ENCODE measurements around the gene TRIM39. TPM values are rescaled to one million over a fixed set of nuclear protein-coding genes. Genes with fewer than 3 reads are reported as not detected.

TRIM39 gene
- total RNA-seq, 2 donors from 2014 or later = 9.2 to 12.2 TPM

DNA sequence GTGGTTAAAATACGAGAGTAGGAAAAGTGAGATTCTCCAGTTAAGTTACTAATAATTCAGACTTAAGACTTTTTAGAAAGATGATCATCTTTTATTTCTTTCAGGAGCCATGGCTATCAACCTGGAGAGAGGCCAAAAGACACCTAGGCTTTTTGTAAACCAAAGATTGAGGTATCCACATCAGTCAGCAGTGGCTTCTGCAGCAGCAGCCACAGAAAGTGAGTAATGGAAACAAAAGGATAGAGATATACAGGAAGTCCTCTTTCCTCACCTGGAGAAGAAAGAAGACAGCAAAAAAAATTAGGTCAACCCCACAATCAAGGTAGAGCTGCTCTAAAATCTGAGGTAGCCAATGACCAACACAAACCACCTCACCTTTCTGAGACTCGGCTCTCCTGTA lies 22.7 kb upstream of the TRIM39 start:
- Histone ChIP-seq H3K27ac (no peak overlapping the region), H3K4me3 (no peak overlapping the region), H3K9me3 (no peaks in the 10 kb centered on the region), H3K36me3 (no peaks in the 10 kb centered on the region), H3K27me3 (no peaks in the 10 kb centered on the region), H3K4me1 (no peaks in the 10 kb centered on the region)
- no peak for DNase-seq (ENCODE audit: low spot score)
- TF ChIP-seq, protein P1, sequence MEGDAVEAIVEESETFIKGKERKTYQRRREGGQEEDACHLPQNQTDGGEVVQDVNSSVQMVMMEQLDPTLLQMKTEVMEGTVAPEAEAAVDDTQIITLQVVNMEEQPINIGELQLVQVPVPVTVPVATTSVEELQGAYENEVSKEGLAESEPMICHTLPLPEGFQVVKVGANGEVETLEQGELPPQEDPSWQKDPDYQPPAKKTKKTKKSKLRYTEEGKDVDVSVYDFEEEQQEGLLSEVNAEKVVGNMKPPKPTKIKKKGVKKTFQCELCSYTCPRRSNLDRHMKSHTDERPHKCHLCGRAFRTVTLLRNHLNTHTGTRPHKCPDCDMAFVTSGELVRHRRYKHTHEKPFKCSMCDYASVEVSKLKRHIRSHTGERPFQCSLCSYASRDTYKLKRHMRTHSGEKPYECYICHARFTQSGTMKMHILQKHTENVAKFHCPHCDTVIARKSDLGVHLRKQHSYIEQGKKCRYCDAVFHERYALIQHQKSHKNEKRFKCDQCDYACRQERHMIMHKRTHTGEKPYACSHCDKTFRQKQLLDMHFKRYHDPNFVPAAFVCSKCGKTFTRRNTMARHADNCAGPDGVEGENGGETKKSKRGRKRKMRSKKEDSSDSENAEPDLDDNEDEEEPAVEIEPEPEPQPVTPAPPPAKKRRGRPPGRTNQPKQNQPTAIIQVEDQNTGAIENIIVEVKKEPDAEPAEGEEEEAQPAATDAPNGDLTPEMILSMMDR (IDR thresholded peaks at IDR 0.05) = no peak

DNA sequence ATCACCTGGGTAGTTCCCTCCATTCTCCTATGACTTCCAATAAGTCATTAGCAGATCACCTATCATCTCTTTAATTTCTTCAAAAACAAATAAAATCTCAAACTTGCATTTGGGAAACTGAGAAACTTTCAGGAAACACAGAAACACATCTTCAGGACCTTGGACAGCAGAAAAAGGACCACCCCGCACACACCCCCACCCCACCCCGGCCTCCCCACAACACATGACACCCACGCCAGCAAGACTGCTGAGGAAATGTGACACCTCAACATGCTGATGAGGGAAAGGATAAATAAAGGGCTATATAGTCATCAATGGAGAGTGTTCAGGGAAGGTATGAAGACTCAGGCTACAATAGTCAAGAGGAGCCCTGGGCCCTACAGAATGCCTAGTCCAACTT lies 15.6 kb upstream of the TRIM39 start:
- Histone ChIP-seq H3K27ac (no peak overlapping the region), H3K4me3 (no peak overlapping the region), H3K9me3 (no peaks in the 10 kb centered on the region), H3K4me1 (no peaks in the 10 kb centered on the region), H3K36me3 (peaks cover 16% of the 10 kb centered on the region), H3K27me3 (no peaks in the 10 kb centered on the region)
- no peak for DNase-seq (ENCODE audit: low spot score)
- TF ChIP-seq, protein P1 (IDR thresholded peaks at IDR 0.05) = no peak

DNA sequence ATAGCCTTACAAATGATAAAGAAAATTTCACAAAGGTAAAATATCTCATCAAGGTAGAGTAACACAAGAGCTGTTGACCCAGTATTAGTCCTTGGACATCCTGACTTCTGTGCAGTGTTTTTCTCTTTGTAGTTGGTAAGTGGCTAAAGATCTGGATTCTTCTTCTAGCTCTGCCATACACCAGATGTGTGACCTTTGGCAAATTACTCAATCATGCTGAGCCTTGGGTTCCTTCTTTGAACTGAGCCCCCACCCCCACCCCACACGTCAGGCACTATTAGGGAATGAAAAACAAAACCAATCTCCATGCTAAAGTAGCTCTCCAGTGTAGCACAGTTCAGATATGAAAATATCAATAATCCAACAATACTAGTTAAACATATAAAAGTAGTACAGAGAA lies 15.1 kb upstream of the TRIM39 start:
- Histone ChIP-seq H3K27me3 (no peaks in the 10 kb centered on the region), H3K4me3 (no peak overlapping the region), H3K4me1 (no peaks in the 10 kb centered on the region), H3K9me3 (no peaks in the 10 kb centered on the region), H3K27ac (no peak overlapping the region), H3K36me3 (peaks cover 16% of the 10 kb centered on the region)
- no peak for DNase-seq (ENCODE audit: low spot score)
- TF ChIP-seq, protein P1 (IDR thresholded peaks at IDR 0.05) = no peak

DNA sequence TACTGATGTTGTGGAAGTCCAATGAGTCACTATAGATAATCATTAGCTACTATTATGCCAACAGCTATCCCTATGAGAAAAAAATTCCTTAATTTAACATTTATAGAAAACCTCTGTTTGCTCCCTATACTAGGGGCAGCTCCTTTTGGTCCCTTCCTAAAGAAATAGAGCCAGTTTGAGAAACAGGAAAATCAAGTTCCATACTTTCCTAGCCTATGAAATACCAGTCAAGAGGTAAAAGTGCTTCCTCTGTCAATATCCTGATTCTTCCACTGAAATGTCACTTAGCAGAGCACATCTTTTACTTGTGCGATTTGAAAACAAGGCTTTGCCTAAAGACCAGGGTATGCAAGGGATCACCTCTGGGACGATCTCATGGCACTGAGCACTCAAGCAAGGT lies 14.5 kb upstream of the TRIM39 start:
- Histone ChIP-seq H3K4me1 (no peaks in the 10 kb centered on the region), H3K27ac (no peak overlapping the region), H3K27me3 (no peaks in the 10 kb centered on the region), H3K4me3 (no peak overlapping the region), H3K36me3 (peaks cover 16% of the 10 kb centered on the region), H3K9me3 (no peaks in the 10 kb centered on the region)
- DNase-seq (ENCODE audit: low spot score) = no peak
- TF ChIP-seq, protein P1 (IDR thresholded peaks at IDR 0.05) = no peak

DNA sequence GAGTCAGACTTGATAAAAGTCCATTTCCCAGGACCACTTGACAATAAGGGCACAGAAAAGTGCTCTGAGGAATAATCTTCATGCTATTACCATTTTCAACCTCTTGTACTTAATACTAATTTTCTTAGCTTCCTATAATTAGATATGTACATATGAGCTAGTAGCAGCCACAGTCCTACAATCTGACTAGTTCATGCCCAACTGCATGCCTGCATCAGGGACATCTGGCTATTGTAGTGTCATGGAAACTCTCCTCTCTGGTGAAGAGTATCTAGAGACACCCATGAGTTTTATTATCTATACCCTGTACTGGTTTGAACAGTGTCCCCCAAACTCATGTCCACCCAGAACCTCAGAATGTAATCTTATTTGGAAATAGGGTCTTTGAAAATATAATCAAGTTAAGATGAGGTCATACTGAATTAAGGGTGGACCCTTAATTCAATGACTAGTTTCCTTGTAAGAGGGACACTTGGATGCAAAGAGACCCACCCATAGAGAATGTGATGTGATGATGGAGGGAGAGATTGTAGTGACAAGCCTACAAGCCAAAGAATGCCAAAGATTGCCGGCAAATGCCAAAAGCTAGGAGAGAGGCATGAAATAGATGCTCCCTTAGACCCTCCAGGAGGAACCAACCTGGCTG lies 13.9 kb upstream of the TRIM39 start:
- Histone ChIP-seq H3K27me3 (no peaks in the 10 kb centered on the region), H3K27ac (no peak overlapping the region), H3K4me3 (no peak overlapping the region), H3K4me1 (no peaks in the 10 kb centered on the region), H3K36me3 (peaks cover 16% of the 10 kb centered on the region), H3K9me3 (no peaks in the 10 kb centered on the region)
- DNase-seq (ENCODE audit: low spot score) = no peak
- TF ChIP-seq, protein P1 (IDR thresholded peaks at IDR 0.05) = no peak

DNA sequence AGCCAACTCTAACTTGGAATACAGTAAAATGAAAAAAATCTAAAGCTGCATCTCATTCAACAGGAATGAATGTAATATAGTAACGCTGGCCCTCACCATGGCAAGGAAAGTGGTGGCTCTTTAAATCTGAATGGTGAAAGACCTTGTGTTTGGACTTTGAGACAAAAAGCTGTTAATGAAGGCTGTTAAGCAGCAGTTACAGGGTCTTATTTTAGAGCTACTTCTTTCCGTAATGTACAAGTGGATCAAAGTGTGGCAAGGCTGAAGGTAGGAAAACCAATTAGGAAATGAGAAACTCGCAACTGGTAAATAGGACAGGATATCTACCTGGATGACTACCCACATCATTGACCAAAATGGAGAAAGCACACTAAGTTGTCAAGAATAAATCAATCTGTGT lies 11.6 kb upstream of the TRIM39 start:
- Histone ChIP-seq H3K27ac (no peak overlapping the region), H3K9me3 (no peaks in the 10 kb centered on the region), H3K4me3 (no peak overlapping the region), H3K4me1 (no peaks in the 10 kb centered on the region), H3K27me3 (no peaks in the 10 kb centered on the region), H3K36me3 (peaks cover 16% of the 10 kb centered on the region)
- TF ChIP-seq, protein P1 (IDR thresholded peaks at IDR 0.05) = no peak
- DNase-seq (ENCODE audit: low spot score) = no peak

All from right atrium auricular region (tissue), 2 donors.